OCI-LY3 (cell line): ENCODE data around the gene PPDPF.
"Not testable (repeated sequence)": the region's sequence is repeated elsewhere in the genome, so short reads cannot be mapped to it uniquely, and the experiment has no call there.

Source experiments
- H2AFZ ChIP-seq: fragments of 200-600, 300-600 bp; shearing (Covaris generic); 2 replicates; pipeline ENCODE4 v1.6.0; 2014; ENCODE audit warnings: antibody characterized with exemption, low read depth, low read length
- H3K27ac ChIP-seq: fragments of 200-600, 300-600 bp; sonication (generic); 2 replicates; pipeline ENCODE4 v1.5.1; 2014; ENCODE audit warnings: mild to moderate bottlenecking, low read length, moderate library complexity, mixed read lengths
- H3K27me3 ChIP-seq: fragments of 200-600, 300-600 bp; sonication (generic); 2 replicates; pipeline ENCODE4 v1.6.1; 2014; ENCODE audit warnings: low read depth, low read length, mixed read lengths
- H3K36me3 ChIP-seq: fragments of 200-600, 300-600 bp; sonication (generic); replicated peaks from 2 replicates; pipeline ENCODE3; 2014; ENCODE audit warnings: low read depth, low read length, mixed read lengths
- H3K4me1 ChIP-seq: fragments of 300-600, 200-600 bp; sonication (generic); 2 replicates; pipeline ENCODE4 v1.6.1; 2014; ENCODE audit warnings: low read length, mixed read lengths
- H3K4me2 ChIP-seq: fragments of 200-600, 300-600 bp; sonication (generic); 2 replicates; pipeline ENCODE4 v1.6.1; 2014; ENCODE audit warnings: low read length, mixed read lengths
- H3K4me3 ChIP-seq: fragments of 300-600, 200-600 bp; sonication (generic); 2 replicates; pipeline ENCODE4 v1.5.1; 2014; ENCODE audit warnings: antibody characterized with exemption, mild to moderate bottlenecking, low read length, moderate library complexity
- H3K79me2 ChIP-seq: fragments of 300-600, 200-600 bp; shearing (Covaris generic); 2 replicates; pipeline ENCODE4 v1.6.1; 2014; ENCODE audit warnings: mild to moderate bottlenecking, low read length, mixed read lengths
- H3K9ac ChIP-seq: fragments of 300-600, 200-600 bp; shearing (Covaris generic); 2 replicates; pipeline ENCODE4 v1.6.0; 2014; ENCODE audit warnings: mild to moderate bottlenecking, low read length, moderate library complexity
- H3K9me3 ChIP-seq: fragments of 200-600, 300-600 bp; shearing (Covaris generic); 2 replicates; pipeline ENCODE4 v1.6.1; 2014; ENCODE audit warnings: low read length, mixed read lengths; ENCODE audit not compliant: insufficient read depth
- H4K20me1 ChIP-seq: fragments of 200-600, 300-600 bp; sonication (generic); 2 replicates; pipeline ENCODE4 v1.6.1; 2016; ENCODE audit warnings: low read length, mixed read lengths; ENCODE audit not compliant: insufficient read depth
- EZH2phosphoT487 ChIP-seq: fragments of 200-600 bp; shearing (Covaris generic); IDR thresholded peaks from 2 replicates; pipeline ENCODE4 v1.6.1; 2018; ENCODE audit warnings: antibody characterized with exemption, mixed run types, low read depth
- TF ChIP-seq, protein P1 (sequence below): fragments of 200-600, 300-600 bp; sonication (generic); IDR thresholded peaks from 2 replicates; pipeline ENCODE4 v1.5.1; 2014; ENCODE audit warnings: antibody characterized with exemption, low read length, low read depth

The PPDPF gene

DNA sequence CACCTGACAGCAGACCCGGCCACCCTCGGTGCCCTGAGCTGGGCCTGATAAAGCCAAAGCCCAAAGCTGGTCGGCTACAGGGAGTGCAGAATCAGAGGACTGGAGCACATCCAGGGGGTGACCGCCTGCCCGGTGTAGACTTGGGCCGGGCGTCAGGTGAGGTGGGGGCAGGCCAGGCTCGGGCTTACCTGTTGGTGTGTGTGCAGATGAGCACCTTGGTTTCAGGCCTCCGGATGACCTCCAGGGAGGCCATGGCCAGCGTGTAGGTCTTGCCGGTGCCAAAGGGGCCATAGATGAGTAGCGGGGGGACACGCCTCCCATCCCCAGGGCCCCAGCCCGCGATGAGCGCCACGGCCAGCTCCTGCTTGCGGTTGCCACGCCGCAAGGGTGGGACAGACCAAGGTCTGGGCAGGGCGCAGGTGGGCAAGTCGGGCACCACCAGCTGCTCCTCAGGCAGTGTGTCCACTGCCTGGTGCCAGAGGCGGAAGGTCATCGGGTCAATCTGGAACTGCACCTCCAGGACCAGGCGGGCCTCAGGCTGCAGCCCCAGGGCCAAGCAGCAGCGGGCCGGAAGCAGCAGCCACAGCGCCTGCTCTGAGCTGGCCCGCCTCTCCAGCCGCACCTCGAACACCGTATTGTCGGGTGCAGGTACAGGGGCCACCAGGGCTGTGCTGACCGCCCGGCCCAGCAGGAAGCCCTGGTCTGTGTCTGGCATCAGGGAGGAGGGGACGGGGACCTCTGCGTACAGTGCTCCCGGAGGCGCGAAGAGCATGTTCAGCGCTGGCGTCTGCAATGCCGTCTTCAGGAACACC is 47.8 kb downstream of the PPDPF start:
- Histone ChIP-seq H3K27ac (no peak overlapping the region), H3K4me2 (peak overlapping the region; percentile 68), H3K9ac (no peak overlapping the region), H2AFZ (no peak overlapping the region), H3K4me1 (peaks cover 27% of the 10 kb centered on the region), H3K79me2 (no peaks in the 10 kb centered on the region), H3K4me3 (peak overlapping the region; percentile 46), H3K27me3 (peaks cover 64% of the 10 kb centered on the region), H3K9me3 (no peaks in the 10 kb centered on the region), H4K20me1 (peaks cover 60% of the 10 kb centered on the region), H3K36me3 (no peaks in the 10 kb centered on the region)
- no peak for TF ChIP-seq EZH2phosphoT487
- TF ChIP-seq, protein P1, sequence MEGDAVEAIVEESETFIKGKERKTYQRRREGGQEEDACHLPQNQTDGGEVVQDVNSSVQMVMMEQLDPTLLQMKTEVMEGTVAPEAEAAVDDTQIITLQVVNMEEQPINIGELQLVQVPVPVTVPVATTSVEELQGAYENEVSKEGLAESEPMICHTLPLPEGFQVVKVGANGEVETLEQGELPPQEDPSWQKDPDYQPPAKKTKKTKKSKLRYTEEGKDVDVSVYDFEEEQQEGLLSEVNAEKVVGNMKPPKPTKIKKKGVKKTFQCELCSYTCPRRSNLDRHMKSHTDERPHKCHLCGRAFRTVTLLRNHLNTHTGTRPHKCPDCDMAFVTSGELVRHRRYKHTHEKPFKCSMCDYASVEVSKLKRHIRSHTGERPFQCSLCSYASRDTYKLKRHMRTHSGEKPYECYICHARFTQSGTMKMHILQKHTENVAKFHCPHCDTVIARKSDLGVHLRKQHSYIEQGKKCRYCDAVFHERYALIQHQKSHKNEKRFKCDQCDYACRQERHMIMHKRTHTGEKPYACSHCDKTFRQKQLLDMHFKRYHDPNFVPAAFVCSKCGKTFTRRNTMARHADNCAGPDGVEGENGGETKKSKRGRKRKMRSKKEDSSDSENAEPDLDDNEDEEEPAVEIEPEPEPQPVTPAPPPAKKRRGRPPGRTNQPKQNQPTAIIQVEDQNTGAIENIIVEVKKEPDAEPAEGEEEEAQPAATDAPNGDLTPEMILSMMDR: no peak

DNA sequence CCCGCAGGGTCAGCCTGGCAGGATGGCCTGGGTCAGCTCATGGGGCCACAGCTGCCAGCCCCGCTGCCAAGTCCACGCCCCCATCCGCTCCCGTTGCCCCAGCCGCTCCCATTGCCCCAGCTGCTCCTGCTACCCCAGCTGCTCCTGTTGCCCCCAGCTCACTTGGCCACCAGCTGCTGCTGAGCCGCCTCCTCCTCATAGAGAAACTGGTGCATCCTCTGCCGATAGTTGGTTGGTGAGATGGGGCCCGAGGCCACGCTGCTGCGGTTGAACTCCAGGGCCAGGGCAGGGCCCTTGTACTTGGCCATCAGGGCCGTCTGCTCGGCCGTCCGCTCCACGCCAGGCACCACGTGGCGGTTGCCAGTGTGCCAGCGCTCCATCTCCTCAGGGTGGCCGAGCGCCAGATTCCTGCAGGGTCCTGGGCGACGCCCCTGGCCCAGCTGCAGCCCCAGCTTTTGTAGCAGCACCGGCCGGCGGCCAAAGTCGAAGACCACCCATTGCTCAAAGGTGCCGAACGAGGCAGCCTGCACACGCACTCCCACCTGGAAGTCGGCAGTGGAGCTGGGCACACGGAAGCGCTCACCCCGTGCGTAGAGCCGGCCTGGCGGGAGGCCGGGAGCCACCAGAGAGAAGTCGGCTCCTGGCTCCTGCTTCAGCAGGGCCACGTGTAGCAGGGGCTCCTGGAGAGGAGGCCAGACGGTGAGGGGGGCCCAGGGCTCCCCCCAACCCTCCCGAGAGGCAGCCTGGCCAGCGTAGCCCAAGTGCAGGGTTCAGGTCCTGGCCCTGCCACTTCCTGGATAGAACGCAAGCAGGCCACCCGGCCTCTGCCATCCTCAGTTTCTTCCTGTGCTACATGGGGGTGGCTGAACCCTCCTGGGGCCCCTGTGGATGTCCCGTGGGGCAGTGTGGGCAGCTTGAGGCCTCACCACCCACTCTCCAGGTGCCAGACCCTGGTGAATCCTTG is 48.7 kb downstream of the PPDPF start:
- Histone ChIP-seq H3K36me3 (no peaks in the 10 kb centered on the region), H3K4me3 (no peak overlapping the region), H3K79me2 (no peaks in the 10 kb centered on the region), H4K20me1 (peaks cover 58% of the 10 kb centered on the region), H3K4me1 (peaks cover 30% of the 10 kb centered on the region), H2AFZ (no peak overlapping the region), H3K27ac (no peak overlapping the region), H3K27me3 (peaks cover 68% of the 10 kb centered on the region), H3K9me3 (no peaks in the 10 kb centered on the region), H3K9ac (no peak overlapping the region), H3K4me2 (peak overlapping the region; percentile 68)
- no peak for TF ChIP-seq EZH2phosphoT487
- TF ChIP-seq, protein P1: no peak

DNA sequence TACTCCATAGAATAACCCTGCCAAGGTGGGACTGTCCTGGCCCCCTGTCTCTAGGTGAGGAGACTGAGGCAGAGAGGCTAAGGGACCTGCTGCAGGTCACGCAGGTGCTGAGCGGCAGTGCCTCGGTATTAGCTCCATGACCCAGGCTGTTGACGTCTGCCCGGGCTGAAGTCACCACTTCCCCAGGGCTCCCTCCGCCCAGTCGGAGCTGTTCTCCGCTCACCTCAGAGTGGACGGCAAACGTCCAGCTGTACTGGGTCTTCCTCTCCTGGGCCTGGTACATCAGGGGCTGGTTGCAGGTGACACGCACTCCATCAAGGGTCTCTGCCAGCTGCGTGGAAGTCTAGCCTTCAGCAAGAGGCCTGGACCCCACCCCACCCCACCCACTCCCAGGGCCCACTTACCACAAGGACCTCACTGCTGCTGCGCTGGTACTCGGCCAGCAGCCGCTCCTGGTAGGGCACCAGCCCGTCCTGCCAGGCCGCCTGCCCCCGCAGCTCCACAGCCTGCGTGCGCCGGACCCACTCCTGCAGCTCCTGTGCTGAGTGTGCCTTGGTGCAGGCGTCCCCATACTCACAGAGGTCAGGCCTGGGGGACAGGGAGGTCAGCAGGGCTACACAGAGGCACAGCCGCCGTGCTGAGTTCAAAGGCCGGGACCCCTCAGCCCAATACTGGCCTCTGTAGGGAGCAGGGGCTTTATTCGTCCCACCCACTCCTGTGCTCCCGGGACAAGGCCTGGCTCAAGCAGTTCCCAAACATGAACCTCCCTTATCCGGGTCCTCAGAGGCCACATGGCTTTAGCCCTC is 49.9 kb downstream of the PPDPF start:
- no peak overlapping the region for H3K9ac ChIP-seq
- H3K79me2 ChIP-seq: no peaks in the 10 kb centered on the region
- H3K9me3 ChIP-seq: no peaks in the 10 kb centered on the region
- no peak overlapping the region for H3K4me2 ChIP-seq
- no peak overlapping the region for H2AFZ ChIP-seq
- peaks cover 76% of the 10 kb centered on the region for H3K27me3 ChIP-seq
- peaks cover 53% of the 10 kb centered on the region for H4K20me1 ChIP-seq
- TF ChIP-seq, protein P1: no peak
- TF ChIP-seq EZH2phosphoT487: no peak
- H3K4me1 ChIP-seq: peaks cover 33% of the 10 kb centered on the region
- no peaks in the 10 kb centered on the region for H3K36me3 ChIP-seq
- no peak overlapping the region for H3K4me3 ChIP-seq
- H3K27ac ChIP-seq: no peak overlapping the region

DNA sequence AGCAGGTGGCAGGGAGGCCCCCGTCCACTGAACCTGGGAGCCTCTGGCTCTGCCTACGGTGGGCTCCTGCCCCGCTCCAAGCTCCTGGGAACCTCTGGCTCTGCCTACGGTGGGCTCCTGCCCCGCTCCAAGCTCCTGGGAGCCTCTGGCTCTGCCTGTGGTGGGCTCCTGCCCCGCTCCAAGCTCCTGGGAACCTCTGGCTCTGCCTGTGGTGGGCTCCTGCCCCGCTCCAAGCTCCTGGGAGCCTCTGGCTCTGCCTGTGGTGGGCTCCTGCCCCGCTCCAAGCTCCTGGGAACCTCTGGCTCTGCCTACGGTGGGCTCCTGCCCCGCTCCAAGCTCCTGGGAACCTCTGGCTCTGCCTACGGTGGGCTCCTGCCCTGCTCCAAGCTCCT is 50.5 kb downstream of the PPDPF start:
- not testable (repeated sequence) for H3K79me2 ChIP-seq, H3K27ac ChIP-seq, H2AFZ ChIP-seq, H3K9me3 ChIP-seq, H3K4me2 ChIP-seq, H3K9ac ChIP-seq, H3K4me3 ChIP-seq, H3K36me3 ChIP-seq
- peaks cover 33% of the 10 kb centered on the region for H3K4me1 ChIP-seq
- peaks cover 47% of the 10 kb centered on the region for H4K20me1 ChIP-seq
- peaks cover 74% of the 10 kb centered on the region for H3K27me3 ChIP-seq
